Adrenal gland (tissue), 12 donors: Measurements from ENCODE around the gene GOT1. TPM values are rescaled to one million over a fixed set of nuclear protein-coding genes. Genes with fewer than 3 reads are reported as not detected.

Source experiments
- DNase-seq, 7 donors: peaks; one replicate each; pipeline ENCODE4 v3.0.0-alpha.2; 2019 to 2020
- H3K27ac ChIP-seq, 5 donors: fragments of 200-600 bp; sonication (generic) in 4 of 5; 1 replicate in 3 of 5; 2 replicates in 2 of 5; pipeline versions ENCODE4 v1.5.1 to v1.8.0; 2016 to 2020; ENCODE audit warnings: mild to moderate bottlenecking in 1 of 5
- H3K27me3 ChIP-seq: fragments of 200-600 bp; 2 replicates; pipeline ENCODE4 v1.8.0; 2021
- H3K36me3 ChIP-seq, 2 donors: fragments of 200-600 bp; replicated peaks in 1 of 2; 1 replicate in 1 of 2; 2 replicates in 1 of 2; pipeline versions ENCODE4 v1.5.1 to v1.8.0; 2018 to 2022
- H3K4me1 ChIP-seq, 2 donors: fragments of 200-600 bp; replicated peaks in 1 of 2; 1 replicate in 1 of 2; 2 replicates in 1 of 2; pipeline versions ENCODE4 v1.5.1 to v1.8.0; 2018 to 2021
- H3K4me3 ChIP-seq, 4 donors: fragments of 200-600 bp; sonication (generic) in 3 of 4; one replicate each; pipeline ENCODE4 v1.5.1; 2016 to 2018
- H3K9me3 ChIP-seq, 3 donors: fragments of 200-600 bp; sonication (generic) in 1 of 3; replicated peaks in 1 of 3; 1 replicate in 2 of 3; 2 replicates in 1 of 3; pipeline versions ENCODE4 v1.5.1 to v1.8.0; 2016 to 2021
- POLR2A ChIP-seq, 2 donors: fragments of 450-650 bp; IDR thresholded peaks; one replicate each; pipeline ENCODE4 v1.6.1; 2017; ENCODE audit warnings: antibody characterized with exemption in 2 of 2, mild to moderate bottlenecking in 2 of 2, moderate library complexity in 1 of 2
- WGBS, 4 donors: extraction: QIAGEN DNeasy Blood & Tissue Kit in 2 of 4; methylation state at CpG; one replicate each; pipeline versions ENCODE4 v1.1.5 to v1.1.7; 2013 to 2017; 5-methylcytosine and 5-hydroxymethylcytosine counted together
- intact Hi-C, 2 donors: fragments of 100-400 bp; cut with DNase I; formaldehyde crosslinking; loops; one replicate each; pipeline versions ENCODE4 v1.14.1 to v1.15.0; 2022 to 2023
- polyA plus RNA-seq, 3 donors: library from polyadenylated mRNA; stranded (reverse); fragments of 200-250 nt in 2 of 3; fragments of 350-450 nt in 1 of 3; fragmentation: Illumina TruSeq in 1 of 3; extraction: RNeasy Lipid Tissue Mini Kit (QIAGEN cat#74804) in 1 of 3; gene quantifications; one replicate each; pipeline ENCODE4 v1.2.3, GENCODE V29; 2013 to 2014
- total RNA-seq, 9 donors: library from RNA; depleted of rRNA in 4 of 9; stranded (reverse); fragments of >200 nt in 4 of 9; fragments of 120-200 nt in 1 of 9; fragmentation: NEBNext Ultra II Directional in 1 of 9; extraction: Animal tissue kit (Norgen Biotek cat#: 25700) in 1 of 9; gene quantifications; one replicate each; pipeline versions ENCODE4 v1.1.0 to v1.2.4, GENCODE V29; 2013 to 2023
- TF ChIP-seq, protein P1 (sequence below), 6 experiments: fragments of 450-650 bp in 4 of 6; fragments of 200-600 bp in 2 of 6; sonication (generic) in 1 of 6; IDR thresholded peaks; 1 replicate in 5 of 6; 2 replicates in 1 of 6; pipeline versions ENCODE4 v1.5.1 to v1.8.0; 2016 to 2021; ENCODE audit warnings: antibody characterized with exemption in 6 of 6, mild to moderate bottlenecking in 2 of 6, moderate library complexity in 1 of 6
- donor health status: healthy with polysubstance abuse.
- donor health status: Bipolar disorder and iron deficiency.
- donor health status: DM: yes; HTN: yes; CAD: no.
- donor health status: DM: no; HTN: no; CAD: no.
- donor health status: DM: no; HTN: no; CAD: no.
- donor health status: DM: yes; HTN: yes; CAD: no.

GOT1 gene
- total and polyA plus RNA-seq, 12 donors = 10.7 to 139 (median 29.8) TPM

DNA sequence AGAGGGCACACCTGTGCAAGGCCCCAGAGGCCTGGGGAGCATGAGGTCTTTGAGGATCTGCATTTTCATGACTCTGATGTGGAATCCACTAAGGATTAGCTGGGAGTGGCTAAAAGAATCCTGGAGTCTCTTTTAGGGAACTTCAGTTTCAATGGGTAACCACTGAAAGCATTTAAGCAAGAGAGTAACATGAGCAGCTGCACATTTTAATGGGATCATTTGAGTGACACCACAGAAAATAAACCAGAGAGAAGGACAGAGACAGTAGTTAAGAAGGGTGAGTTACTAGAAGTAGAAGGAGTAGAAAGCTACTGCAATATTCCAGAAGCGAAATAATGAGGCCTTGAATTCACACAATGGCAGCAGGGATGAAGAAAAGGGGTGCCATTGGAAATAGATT is 5.2 kb downstream of the GOT1 start:
- Histone ChIP-seq H3K27ac (no peak overlapping the region), H3K27me3 (no peaks in the 10 kb centered on the region), H3K4me1 (peaks cover 9% of the 10 kb centered on the region in 2 donors), H3K9me3 (no peaks in the 10 kb centered on the region), H3K4me3 (no peak overlapping the region), H3K36me3 (no peaks in the 10 kb centered on the region)
- intact Hi-C loops = no loop called here
- TF ChIP-seq POLR2A (IDR thresholded peaks at IDR 0.05) = no peak
- TF ChIP-seq, protein P1, sequence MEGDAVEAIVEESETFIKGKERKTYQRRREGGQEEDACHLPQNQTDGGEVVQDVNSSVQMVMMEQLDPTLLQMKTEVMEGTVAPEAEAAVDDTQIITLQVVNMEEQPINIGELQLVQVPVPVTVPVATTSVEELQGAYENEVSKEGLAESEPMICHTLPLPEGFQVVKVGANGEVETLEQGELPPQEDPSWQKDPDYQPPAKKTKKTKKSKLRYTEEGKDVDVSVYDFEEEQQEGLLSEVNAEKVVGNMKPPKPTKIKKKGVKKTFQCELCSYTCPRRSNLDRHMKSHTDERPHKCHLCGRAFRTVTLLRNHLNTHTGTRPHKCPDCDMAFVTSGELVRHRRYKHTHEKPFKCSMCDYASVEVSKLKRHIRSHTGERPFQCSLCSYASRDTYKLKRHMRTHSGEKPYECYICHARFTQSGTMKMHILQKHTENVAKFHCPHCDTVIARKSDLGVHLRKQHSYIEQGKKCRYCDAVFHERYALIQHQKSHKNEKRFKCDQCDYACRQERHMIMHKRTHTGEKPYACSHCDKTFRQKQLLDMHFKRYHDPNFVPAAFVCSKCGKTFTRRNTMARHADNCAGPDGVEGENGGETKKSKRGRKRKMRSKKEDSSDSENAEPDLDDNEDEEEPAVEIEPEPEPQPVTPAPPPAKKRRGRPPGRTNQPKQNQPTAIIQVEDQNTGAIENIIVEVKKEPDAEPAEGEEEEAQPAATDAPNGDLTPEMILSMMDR (IDR thresholded peaks at IDR 0.05) = no peak
- WGBS, 4 donors = 95 to 100% (median 98%) methylated on average over 1 of the region's 1 CpG
- DNase-seq = no peak

DNA sequence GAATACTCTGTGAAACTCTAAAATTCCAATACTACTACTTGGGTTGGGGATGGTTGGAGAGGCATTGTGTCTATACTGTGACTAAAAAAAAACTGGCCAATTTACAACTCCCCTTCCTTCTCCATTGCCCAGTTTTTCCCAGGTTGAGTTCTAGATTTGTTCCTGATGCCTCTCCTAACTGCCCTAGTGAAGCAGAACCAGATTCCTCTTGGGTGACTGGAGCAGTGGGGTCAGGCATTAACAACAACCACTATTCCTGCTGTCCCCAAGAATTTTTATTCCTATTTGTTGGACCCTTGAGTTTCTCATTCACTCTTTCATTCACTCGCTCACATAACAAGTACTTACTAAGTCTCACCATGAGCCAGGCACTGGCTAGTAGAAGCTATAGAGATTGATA is 5.8 kb downstream of the GOT1 start:
- Histone ChIP-seq H3K27me3 (no peaks in the 10 kb centered on the region), H3K4me3 (no peak overlapping the region), H3K36me3 (peaks cover 0 to 5% of the 10 kb centered on the region in 2 donors), H3K27ac (no peak overlapping the region), H3K9me3 (no peaks in the 10 kb centered on the region), H3K4me1 (peaks cover 4% of the 10 kb centered on the region in 2 donors)
- 84 to 100% (median 98%) methylated on average over 1 of the region's 1 CpG for WGBS, 4 donors
- DNase-seq = no peak
- intact Hi-C loops = no loop called here
- TF ChIP-seq, protein P1 (IDR thresholded peaks at IDR 0.05) = no peak
- TF ChIP-seq POLR2A (IDR thresholded peaks at IDR 0.05) = no peak

DNA sequence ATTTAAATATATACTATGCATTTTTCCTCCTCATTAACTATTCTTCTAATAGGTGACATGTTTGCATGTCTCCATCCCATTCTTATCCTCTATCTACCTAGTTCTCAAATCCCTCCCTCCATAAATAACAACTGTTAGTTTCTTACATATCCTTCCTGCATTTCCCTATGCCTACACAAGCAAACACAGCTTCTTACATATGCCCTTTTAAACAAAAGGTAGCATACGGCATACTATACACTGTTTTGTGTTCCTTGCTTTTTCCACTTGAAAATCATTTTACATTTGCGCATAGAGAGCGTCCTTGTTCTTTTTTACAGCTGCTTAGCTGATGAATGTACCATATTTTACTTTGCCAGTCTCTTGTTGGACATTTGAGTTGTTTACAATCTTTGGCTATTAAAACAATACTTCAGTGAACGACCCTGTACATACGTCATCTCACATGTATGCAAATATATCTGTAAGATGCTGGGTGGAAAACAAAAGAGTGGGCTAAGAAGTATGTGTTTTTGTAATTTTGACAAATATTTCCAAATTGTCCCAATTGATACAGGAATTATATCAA is 7.8 kb downstream of the GOT1 start:
- H3K27ac ChIP-seq = no peak overlapping the region
- peaks cover 0 to 19% of the 10 kb centered on the region in 2 donors for H3K36me3 ChIP-seq
- H3K4me3 ChIP-seq = no peak overlapping the region
- DNase-seq = no peak
- 94 to 97% (median 97%) methylated on average over 5 of the region's 5 CpGs for WGBS, 4 donors
- H3K4me1 ChIP-seq = peaks cover 0 to 4% of the 10 kb centered on the region in 2 donors
- H3K27me3 ChIP-seq = no peaks in the 10 kb centered on the region
- TF ChIP-seq, protein P1 (IDR thresholded peaks at IDR 0.05) = no peak
- TF ChIP-seq POLR2A (IDR thresholded peaks at IDR 0.05) = no peak
- intact Hi-C loops = no loop called here
- no peaks in the 10 kb centered on the region for H3K9me3 ChIP-seq

DNA sequence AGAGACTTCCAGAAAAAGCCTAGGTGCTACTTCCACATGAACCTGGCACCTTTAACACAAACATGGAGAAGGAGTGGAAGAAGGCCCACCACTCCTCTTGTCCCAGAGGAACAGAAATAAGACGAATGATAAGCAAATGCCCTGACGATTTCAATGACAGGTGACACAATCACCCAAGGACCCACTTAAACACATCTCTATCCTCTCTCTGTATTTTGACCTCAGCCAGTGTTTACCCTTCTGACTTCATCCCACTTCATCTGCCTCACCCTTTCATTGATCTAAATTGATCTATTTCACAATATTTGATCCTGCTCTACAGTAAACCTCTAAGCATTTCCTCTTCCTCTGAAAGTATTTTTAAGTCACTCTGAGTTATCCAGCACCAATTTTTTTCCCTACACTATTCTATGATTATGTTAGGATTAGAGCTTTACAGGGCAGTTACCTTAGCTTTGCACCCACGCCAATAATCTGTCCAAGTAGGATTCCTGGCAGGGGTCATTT is 9.1 kb downstream of the GOT1 start:
- H3K4me1 ChIP-seq = peaks cover 0 to 4% of the 10 kb centered on the region in 2 donors
- TF ChIP-seq, protein P1 (IDR thresholded peaks at IDR 0.05) = no peak
- no peak for TF ChIP-seq POLR2A (IDR thresholded peaks at IDR 0.05)
- intact Hi-C loops = no loop called here
- H3K36me3 ChIP-seq = peaks cover 0 to 19% of the 10 kb centered on the region in 2 donors
- no peak overlapping the region for H3K27ac ChIP-seq
- H3K9me3 ChIP-seq = no peaks in the 10 kb centered on the region
- WGBS, 4 donors = 81 to 89% (median 85%) methylated on average over 3 of the region's 3 CpGs
- H3K4me3 ChIP-seq = no peak overlapping the region
- no peak for DNase-seq
- H3K27me3 ChIP-seq = no peaks in the 10 kb centered on the region
